MM.1S (cell line): Measurements from ENCODE around the gene WRNIP1.

Source experiments
- CTCF ChIP-seq: fragments of 300-600 bp; sonication (generic); IDR thresholded peaks from 2 replicates; pipeline ENCODE4 v1.5.1; 2016; ENCODE audit warnings: antibody characterized with exemption, low read length, mixed read lengths
- EZH2 ChIP-seq: fragments of 300-600 bp; sonication (generic); optimal IDR thresholded peaks from 2 replicates; pipeline ENCODE3; 2017; ENCODE audit warnings: low read depth, mild to moderate bottlenecking, antibody characterized with exemption, low read length, mixed read lengths
- EZH2phosphoT487 ChIP-seq: fragments of 300-600 bp; sonication (generic); IDR thresholded peaks from 2 replicates; pipeline ENCODE4 v1.6.1; 2018; ENCODE audit warnings: antibody characterized with exemption, low read length

GRCh38 chr6:2827142-2827541 is 61.9 kb downstream of the WRNIP1 start:
- TF ChIP-seq CTCF (no peak), EZH2 (no peak), EZH2phosphoT487 (no peak)
